Mesothelial cell of epicardium (in vitro differentiated cells): Measurements from ENCODE around the gene ONECUT3. TPM values are rescaled to one million over a fixed set of nuclear protein-coding genes. Genes with fewer than 3 reads are reported as not detected.

Experiments used
- DNase-seq, 2 experiments: peaks; one replicate each; pipeline ENCODE4 v3.0.0; 2021; ENCODE audit warnings: low spot score in 2 of 2; ENCODE audit not compliant: unreplicated experiment in 2 of 2
- H3K27ac Mint-ChIP-seq: 2 replicates; pipeline ENCODE4 v1.8.0; 2021; ENCODE audit warnings: mixed read lengths
- H3K27me3 Mint-ChIP-seq: 2 replicates; pipeline ENCODE4 v1.8.0; 2021; ENCODE audit warnings: low read depth, mixed read lengths
- H3K36me3 Mint-ChIP-seq: 2 replicates; pipeline ENCODE4 v1.8.0; 2021; ENCODE audit warnings: mixed read lengths
- H3K4me1 Mint-ChIP-seq: 2 replicates; pipeline ENCODE4 v1.8.0; 2021; ENCODE audit warnings: mixed read lengths
- H3K4me3 Mint-ChIP-seq: 2 replicates; pipeline ENCODE4 v1.8.0; 2021; ENCODE audit warnings: mild to moderate bottlenecking, moderate library complexity, mixed read lengths
- H3K9me3 Mint-ChIP-seq: 2 replicates; pipeline ENCODE4 v1.8.0; 2021; ENCODE audit warnings: mixed read lengths
- CTCF ChIP-seq: fragments of 200-600 bp; sonication (generic); IDR thresholded peaks from one replicate; pipeline ENCODE4 v1.5.0; 2021; ENCODE audit warnings: antibody characterized with exemption; ENCODE audit not compliant: unreplicated experiment
- total RNA-seq: library from RNA; stranded (reverse); gene quantifications from 3 replicates; pipeline ENCODE4 v1.2.1, GENCODE V29; 2021

Gene ONECUT3
- total RNA-seq, 1 donor from 2014 or later = not detected

GRCh38 chr19:1764729-1765128 lies 11.4 kb downstream of the ONECUT3 start:
- no peak overlapping the region for H3K4me3 Mint-ChIP-seq
- no peak for DNase-seq
- peaks cover 98% of the 10 kb centered on the region for H3K27me3 Mint-ChIP-seq
- no peaks in the 10 kb centered on the region for H3K9me3 Mint-ChIP-seq
- no peak overlapping the region for H3K27ac Mint-ChIP-seq
- H3K36me3 Mint-ChIP-seq = peaks cover 1% of the 10 kb centered on the region
- no peak for TF ChIP-seq CTCF
- no peaks in the 10 kb centered on the region for H3K4me1 Mint-ChIP-seq

- H3K4me1 Mint-ChIP-seq = no peaks in the 10 kb centered on the region
- peaks cover 98% of the 10 kb centered on the region for H3K27me3 Mint-ChIP-seq
Measured at GRCh38 chr19:1765232-1765903, 12.1 kb downstream of the ONECUT3 start.

GRCh38 chr19:1765904-1766799 lies 12.8 kb downstream of the ONECUT3 start:
- no peak for DNase-seq
- Mint-ChIP-seq H3K27ac (no peak overlapping the region), H3K27me3 (peaks cover 98% of the 10 kb centered on the region), H3K36me3 (peaks cover 1% of the 10 kb centered on the region), H3K4me1 (no peaks in the 10 kb centered on the region), H3K9me3 (peaks cover 11% of the 10 kb centered on the region), H3K4me3 (no peak overlapping the region)
- no peak for TF ChIP-seq CTCF

More at GRCh38 chr19:1765232-1765903, 12.1 kb downstream of the ONECUT3 start:
- Mint-ChIP-seq H3K27ac (no peak overlapping the region), H3K4me3 (no peak overlapping the region), H3K9me3 (peaks cover 3% of the 10 kb centered on the region), H3K36me3 (peaks cover 1% of the 10 kb centered on the region)
- no peak for TF ChIP-seq CTCF
- no peak for DNase-seq

GRCh38 chr19:1766800-1767352 lies 13.6 kb downstream of the ONECUT3 start:
- Mint-ChIP-seq H3K4me1 (no peaks in the 10 kb centered on the region), H3K9me3 (peaks cover 16% of the 10 kb centered on the region), H3K36me3 (peaks cover 1% of the 10 kb centered on the region), H3K4me3 (no peak overlapping the region), H3K27me3 (peaks cover 97% of the 10 kb centered on the region), H3K27ac (no peak overlapping the region)
- no peak for DNase-seq
- TF ChIP-seq CTCF = no peak

GRCh38 chr19:1767464-1767933 lies 14.2 kb downstream of the ONECUT3 start:
- Mint-ChIP-seq H3K36me3 (peaks cover 3% of the 10 kb centered on the region), H3K27me3 (peaks cover 97% of the 10 kb centered on the region), H3K4me1 (no peaks in the 10 kb centered on the region), H3K9me3 (peaks cover 16% of the 10 kb centered on the region), H3K4me3 (no peak overlapping the region), H3K27ac (no peak overlapping the region)
- peak in 1 of 2 experiments; percentile 86 for DNase-seq
- peak; percentile 94 for TF ChIP-seq CTCF
